T-helper 17 cell (primary cell): Measurements from ENCODE around the gene KCNQ2. TPM values are rescaled to one million over a fixed set of nuclear protein-coding genes. Genes with fewer than 3 reads are reported as not detected.
"Not testable (repeated sequence)": the region's sequence is repeated elsewhere in the genome, so short reads cannot be mapped to it uniquely, and the experiment has no call there.

Experiments
- ATAC-seq: fragments of 150-1000 bp; cut with Tn5 transposase; 2 replicates; pipeline ENCODE4 v1.10.0; 2021; ENCODE audit warnings: mild to moderate bottlenecking, moderate library complexity
- DNase-seq, 3 donors: peaks; one replicate each; pipeline versions ENCODE4 v3.0.0 to v3.0.0-alpha.2; 2020 to 2021
- H3K9me3 ChIP-seq: one replicate; pipeline ENCODE4 v1.7.0; 2013; ENCODE audit warnings: low read length, mild to moderate bottlenecking; ENCODE audit not compliant: control insufficient read depth, poor library complexity, severe bottlenecking
- H3K27ac Mint-ChIP-seq: one replicate; pipeline ENCODE4 v1.8.0; 2022; ENCODE audit warnings: mild to moderate bottlenecking, moderate library complexity, mixed read lengths
- H3K27me3 Mint-ChIP-seq: one replicate; pipeline ENCODE4 v1.8.0; 2022; ENCODE audit warnings: mixed read lengths
- H3K36me3 Mint-ChIP-seq: one replicate; pipeline ENCODE4 v1.8.0; 2022; ENCODE audit warnings: low read depth, mixed read lengths
- H3K4me1 Mint-ChIP-seq: one replicate; pipeline ENCODE4 v1.8.0; 2022; ENCODE audit warnings: mild to moderate bottlenecking, mixed read lengths
- H3K4me3 Mint-ChIP-seq: one replicate; pipeline ENCODE4 v1.8.0; 2022; ENCODE audit warnings: mild to moderate bottlenecking, moderate library complexity, mixed read lengths
- total RNA-seq, 4 donors: library from RNA in 2 of 4; stranded (reverse) in 2 of 4; gene quantifications; one replicate each; pipeline ENCODE4 v1.2.3 and lab custom pipeline; 2022 to 2026

Gene KCNQ2
- total RNA-seq, result not detected
- total RNA-seq (lab: John Stamatoyannopoulos, UW), result 0.08 to 0.12 reads per million in 2 donors

- Mint-ChIP-seq H3K36me3 (peaks cover 2% of the 10 kb centered on the region), H3K27ac (no peak within 1 kb of the TSS), H3K4me1 (peaks cover 4% of the 10 kb centered on the region), H3K4me3 (peak within 1 kb of the TSS; percentile 21), H3K27me3 (peaks cover 40% of the 10 kb centered on the region)
- peak; percentile 35 for ATAC-seq
- no peak for DNase-seq
- H3K9me3 ChIP-seq, result no peaks in the 10 kb centered on the region
Measured at GRCh38 chr20:63471981-63472831, at the start of gene KCNQ2. Gene KCNQ2, minus strand, starts transcription at chr20:63472655. Its CDS starts 192 bp downstream, at chr20:63472463.

DNA sequence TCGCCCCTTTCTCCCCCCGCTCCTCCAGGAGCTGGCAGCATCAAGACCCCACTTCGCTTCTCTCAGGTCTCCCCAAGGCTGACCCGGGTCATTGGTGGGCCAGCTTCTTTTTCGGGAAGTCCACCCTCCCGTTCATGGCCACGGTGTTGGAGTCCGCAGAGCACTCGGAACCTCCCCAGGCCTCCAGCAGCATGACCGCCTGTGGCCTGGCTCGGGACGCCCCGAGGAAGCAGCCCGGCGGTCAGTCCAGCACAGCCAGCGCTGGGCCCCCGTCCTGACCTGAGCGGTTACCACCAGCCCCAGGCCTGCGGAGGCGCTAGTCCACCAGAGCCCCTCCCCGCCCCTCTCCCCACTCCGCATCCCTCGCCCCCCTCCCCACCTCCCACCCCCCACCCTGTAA is 49.1 kb upstream of the KCNQ2 start:
- H3K4me1 Mint-ChIP-seq, result peaks cover 7% of the 10 kb centered on the region
- H3K9me3 ChIP-seq, result no peaks in the 10 kb centered on the region
- no peak for ATAC-seq
- no peak overlapping the region for H3K27ac Mint-ChIP-seq
- no peaks in the 10 kb centered on the region for H3K27me3 Mint-ChIP-seq
- no peaks in the 10 kb centered on the region for H3K36me3 Mint-ChIP-seq
- no peak for DNase-seq
- peak overlapping the region; percentile 84 for H3K4me3 Mint-ChIP-seq

DNA sequence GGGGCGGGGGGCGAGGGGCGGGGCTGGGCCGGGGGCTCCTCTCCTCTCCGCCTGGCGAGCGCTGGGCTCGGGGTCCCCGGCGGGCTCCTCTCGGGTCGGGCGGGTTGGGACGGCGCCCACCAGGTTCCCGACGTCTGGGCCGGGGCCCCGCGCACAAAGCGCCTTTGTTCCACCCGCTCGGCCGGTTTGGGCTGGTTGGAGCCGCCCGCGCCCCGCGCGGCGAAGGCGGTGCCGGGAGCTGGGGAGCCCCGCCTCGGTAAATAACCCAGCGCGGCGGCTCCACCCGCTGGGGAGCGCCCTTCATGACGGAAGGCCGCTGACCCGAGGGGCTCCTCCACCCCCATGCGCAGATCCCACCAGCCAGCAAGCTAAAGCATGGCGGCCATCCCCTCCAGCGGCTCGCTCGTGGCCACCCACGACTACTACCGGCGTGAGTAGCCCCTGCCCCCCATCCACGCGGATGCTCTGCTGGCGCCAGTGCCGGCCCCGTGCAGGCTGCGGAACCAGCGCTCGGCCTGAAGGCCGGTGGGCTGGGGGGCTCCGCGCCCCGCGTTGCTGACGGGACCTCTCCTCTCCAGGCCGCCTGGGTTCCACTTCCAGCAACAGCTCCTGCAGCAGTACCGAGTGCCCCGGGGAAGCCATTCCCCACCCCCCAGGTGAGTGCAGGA is 48.6 kb upstream of the KCNQ2 start:
- DNase-seq, result peak; percentile 47 to 52 (median 50)
- Mint-ChIP-seq H3K4me1 (peaks cover 7% of the 10 kb centered on the region), H3K36me3 (no peaks in the 10 kb centered on the region), H3K27me3 (no peaks in the 10 kb centered on the region), H3K4me3 (peak overlapping the region; percentile 84), H3K27ac (no peak overlapping the region)
- no peaks in the 10 kb centered on the region for H3K9me3 ChIP-seq
- peak; percentile 62 for ATAC-seq

DNA sequence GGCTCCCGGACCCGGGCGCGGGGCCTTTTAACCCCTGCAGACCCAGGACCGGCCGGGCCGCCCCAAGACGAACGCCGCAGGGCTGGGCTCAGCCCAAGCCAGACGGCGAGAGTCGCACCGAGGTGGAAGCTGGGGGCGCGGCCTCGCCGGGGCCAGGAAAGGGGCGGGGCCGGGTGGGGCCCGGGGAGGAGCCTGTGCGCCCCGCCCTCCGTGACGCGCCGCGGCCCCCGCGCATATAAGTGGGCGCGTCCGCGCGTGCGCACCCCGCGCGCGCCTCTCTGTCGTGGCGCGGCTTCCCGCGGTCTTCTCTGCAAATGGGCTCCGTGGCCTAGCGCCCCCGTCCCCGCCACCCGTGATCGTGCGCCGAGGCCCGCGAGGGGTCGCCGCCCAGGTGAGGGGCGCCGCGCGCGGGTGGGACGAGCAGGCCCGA is 48.1 kb upstream of the KCNQ2 start, which contains the start of gene PPDPF:
Gene PPDPF, plus strand, starts transcription at position 262 of the 430 bp plus-strand sequence. CDS start 544 bp downstream, outside the sequence.
- Mint-ChIP-seq H3K36me3 (no peaks in the 10 kb centered on the region), H3K4me1 (peaks cover 7% of the 10 kb centered on the region), H3K27me3 (no peaks in the 10 kb centered on the region), H3K4me3 (peak within 1 kb of the TSS; percentile 84), H3K27ac (no peak within 1 kb of the TSS)
- H3K9me3 ChIP-seq, result no peaks in the 10 kb centered on the region
- peak; percentile 84 to 87 (median 85) for DNase-seq
- peak; percentile 88 for ATAC-seq

- ATAC-seq, result peak; percentile 49
- Mint-ChIP-seq H3K4me3 (peak overlapping the region; percentile 82), H3K27me3 (no peaks in the 10 kb centered on the region), H3K27ac (no peak overlapping the region), H3K36me3 (no peaks in the 10 kb centered on the region), H3K4me1 (peaks cover 7% of the 10 kb centered on the region)
- peak in 2 of 3 donors; percentile 66 to 67 for DNase-seq
- H3K9me3 ChIP-seq, result no peaks in the 10 kb centered on the region
Measured at GRCh38 chr20:63519668-63520503, 47.4 kb upstream of the KCNQ2 start.

GRCh38 chr20:63518946-63519667 is 46.7 kb upstream of the KCNQ2 start:
- no peak for DNase-seq
- Mint-ChIP-seq H3K4me1 (peaks cover 7% of the 10 kb centered on the region), H3K36me3 (no peaks in the 10 kb centered on the region), H3K4me3 (peak overlapping the region; percentile 82), H3K27me3 (no peaks in the 10 kb centered on the region), H3K27ac (no peak overlapping the region)
- H3K9me3 ChIP-seq, result no peaks in the 10 kb centered on the region
- no peak for ATAC-seq

- Mint-ChIP-seq H3K27ac (no peak overlapping the region), H3K4me1 (peaks cover 7% of the 10 kb centered on the region), H3K36me3 (no peaks in the 10 kb centered on the region), H3K27me3 (no peaks in the 10 kb centered on the region), H3K4me3 (peak overlapping the region; percentile 31)
- ATAC-seq (no peak), DNase-seq (no peak)
- H3K9me3 ChIP-seq, result no peaks in the 10 kb centered on the region
Measured at GRCh38 chr20:63518351-63518861, 46.0 kb upstream of the KCNQ2 start.

GRCh38 chr20:63517376-63518309 is 45.2 kb upstream of the KCNQ2 start:
- no peaks in the 10 kb centered on the region for H3K9me3 ChIP-seq
- no peaks in the 10 kb centered on the region for H3K36me3 Mint-ChIP-seq
- ATAC-seq (no peak), DNase-seq (no peak)
- peak overlapping the region; percentile 39 for H3K4me3 Mint-ChIP-seq
- H3K27ac Mint-ChIP-seq, result no peak overlapping the region
- H3K4me1 Mint-ChIP-seq, result peaks cover 6% of the 10 kb centered on the region
- peaks cover 7% of the 10 kb centered on the region for H3K27me3 Mint-ChIP-seq

GRCh38 chr20:63514520-63514919 is 42.1 kb upstream of the KCNQ2 start:
- not testable (repeated sequence) for H3K4me3 Mint-ChIP-seq, DNase-seq, ATAC-seq, H3K9me3 ChIP-seq, H3K4me1 Mint-ChIP-seq, H3K27ac Mint-ChIP-seq, H3K36me3 Mint-ChIP-seq
- peaks cover 24% of the 10 kb centered on the region for H3K27me3 Mint-ChIP-seq

DNA sequence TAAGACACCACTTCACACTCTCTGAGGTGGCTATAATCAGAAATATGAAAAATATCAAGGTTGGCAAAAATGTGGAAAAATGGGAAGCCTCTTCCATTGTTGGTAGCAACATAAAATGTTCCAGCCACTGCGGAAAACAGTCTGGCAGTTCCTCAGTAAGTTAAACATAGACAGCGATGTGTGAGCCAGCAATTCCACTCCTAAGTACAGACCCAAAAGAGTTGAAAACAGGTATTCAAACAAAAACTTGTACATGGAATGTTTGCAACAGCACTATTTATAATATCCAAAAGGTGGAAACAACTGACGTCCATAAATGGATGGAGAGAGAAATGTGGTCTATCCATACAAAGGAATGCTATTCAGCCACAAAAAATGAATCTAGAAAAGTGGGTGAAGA is 40.8 kb upstream of the KCNQ2 start:
- DNase-seq (no peak), ATAC-seq (no peak)
- no peaks in the 10 kb centered on the region for H3K9me3 ChIP-seq
- H3K27me3 Mint-ChIP-seq, result peaks cover 34% of the 10 kb centered on the region
- no peak overlapping the region for H3K27ac Mint-ChIP-seq
- H3K36me3 Mint-ChIP-seq, result peaks cover 2% of the 10 kb centered on the region
- no peak overlapping the region for H3K4me3 Mint-ChIP-seq
- H3K4me1 Mint-ChIP-seq, result peaks cover 3% of the 10 kb centered on the region

DNA sequence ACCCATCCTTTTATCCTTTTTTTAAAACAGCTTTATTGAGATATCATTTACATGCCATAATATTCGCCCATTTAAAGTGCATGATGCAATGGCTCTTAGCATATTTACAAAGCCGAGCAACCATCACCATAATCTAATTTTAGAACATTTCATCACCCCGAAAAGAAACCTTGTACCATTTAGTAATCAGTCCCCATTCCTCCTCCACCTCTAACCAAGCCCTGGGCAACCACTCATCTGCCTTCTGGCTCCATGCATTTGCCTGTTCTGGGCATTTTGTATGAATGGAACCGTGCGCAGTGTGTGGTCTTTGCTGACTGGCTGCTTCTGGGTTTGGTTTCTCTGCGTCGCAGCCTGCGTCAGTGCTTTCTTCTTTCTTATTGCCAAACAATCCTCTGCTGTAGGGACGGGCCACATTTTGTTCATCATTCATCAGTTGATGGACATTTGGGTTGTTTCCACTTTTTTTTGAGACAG is 36.7 kb upstream of the KCNQ2 start:
- H3K27me3 Mint-ChIP-seq, result peaks cover 49% of the 10 kb centered on the region
- DNase-seq, result no peak
- H3K36me3 Mint-ChIP-seq, result peaks cover 2% of the 10 kb centered on the region
- peaks cover 6% of the 10 kb centered on the region for H3K4me1 Mint-ChIP-seq
- ATAC-seq, result no peak
- no peaks in the 10 kb centered on the region for H3K9me3 ChIP-seq
- no peak overlapping the region for H3K27ac Mint-ChIP-seq
- no peak overlapping the region for H3K4me3 Mint-ChIP-seq
